Measurements from ENCODE around the gene AHNAK.

Gene AHNAK

DNA sequence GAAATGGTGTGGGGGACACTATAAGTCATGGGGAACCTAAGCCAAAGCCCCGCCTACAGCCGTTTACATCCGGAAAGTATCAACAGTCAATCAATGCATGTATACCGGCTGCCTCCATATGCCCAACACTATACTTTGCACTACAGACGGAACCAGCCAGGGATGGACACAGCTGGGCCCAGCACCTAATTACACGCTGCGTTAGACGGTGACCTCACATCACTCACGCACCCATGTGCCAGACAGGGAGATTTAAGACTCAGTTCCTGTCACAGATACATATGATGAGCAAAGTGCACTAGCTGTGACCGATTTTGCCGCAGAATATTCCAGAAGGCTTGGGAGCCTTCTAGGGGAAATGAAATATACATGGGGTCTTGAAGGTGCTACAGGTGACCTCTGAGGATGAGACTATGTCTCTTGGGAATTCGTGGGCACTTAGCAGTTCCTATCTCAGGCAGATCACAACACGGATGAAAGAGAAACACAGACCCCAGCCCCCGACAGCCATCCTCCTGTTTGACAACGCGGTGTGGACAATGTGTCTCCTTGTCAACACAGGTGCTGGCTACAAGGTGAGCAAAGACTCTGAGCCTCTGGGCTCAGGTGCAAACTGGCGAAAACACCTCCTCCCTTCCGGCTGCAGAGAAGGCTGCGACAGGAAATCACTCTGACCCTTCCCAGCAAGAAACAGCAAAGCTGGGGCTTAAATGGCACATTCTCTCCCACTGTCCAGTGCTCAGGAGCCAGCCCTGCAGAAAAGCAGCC is 8.0 kb downstream of the AHNAK start:
- DNase-seq = no peak

DNA sequence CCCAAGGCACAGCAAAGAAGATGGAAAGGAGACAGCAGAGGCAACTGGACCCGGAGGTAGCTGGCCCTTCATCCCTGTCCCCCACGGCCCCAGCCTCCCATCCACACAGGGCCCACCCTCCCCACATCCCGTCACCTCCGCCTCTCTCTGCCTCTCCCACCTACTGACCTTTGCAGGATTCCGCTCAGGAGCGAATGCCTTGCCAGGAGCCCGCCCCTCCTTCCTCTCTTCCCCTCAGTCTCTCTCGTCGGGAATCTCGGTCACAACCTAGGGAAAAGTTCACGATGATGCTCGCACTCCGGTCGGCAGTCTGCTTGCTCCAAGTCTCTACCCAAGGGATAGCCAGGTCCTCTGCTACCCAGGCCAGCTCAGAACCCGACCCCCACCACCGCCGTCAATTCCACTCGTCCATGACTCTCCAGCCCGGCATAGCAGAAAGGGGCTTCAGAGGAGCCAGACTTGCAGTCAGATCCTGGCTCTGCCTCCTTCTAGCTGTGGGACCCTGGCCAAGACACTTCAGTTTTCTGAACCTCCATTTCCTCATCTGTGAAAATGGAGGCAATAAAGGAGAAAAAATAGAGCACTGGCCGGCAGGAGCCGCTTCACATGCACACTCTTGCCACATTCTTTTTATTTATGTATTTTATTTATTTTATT is 10.2 kb downstream of the AHNAK start:
- DNase-seq = no peak

DNA sequence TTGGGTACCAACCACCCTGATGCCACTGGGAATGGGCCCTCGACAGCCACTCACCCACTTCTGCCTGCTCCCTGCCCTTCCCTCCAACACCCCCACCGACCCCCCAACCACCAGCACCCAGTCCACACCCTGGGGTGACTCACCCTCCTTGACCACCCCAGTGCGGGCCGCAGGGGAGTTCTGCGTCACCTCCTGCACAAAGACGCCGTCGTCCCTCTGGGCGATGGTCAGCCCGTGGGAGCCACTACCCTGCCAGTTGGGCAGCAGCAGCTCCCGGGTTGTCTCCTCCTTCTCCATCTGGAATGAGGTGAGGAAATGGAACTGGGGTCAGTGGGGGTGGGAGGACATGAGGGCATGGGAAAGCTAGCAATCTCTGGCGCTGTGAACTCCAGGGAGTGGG is 10.8 kb downstream of the AHNAK start:
- DNase-seq = no peak

DNA sequence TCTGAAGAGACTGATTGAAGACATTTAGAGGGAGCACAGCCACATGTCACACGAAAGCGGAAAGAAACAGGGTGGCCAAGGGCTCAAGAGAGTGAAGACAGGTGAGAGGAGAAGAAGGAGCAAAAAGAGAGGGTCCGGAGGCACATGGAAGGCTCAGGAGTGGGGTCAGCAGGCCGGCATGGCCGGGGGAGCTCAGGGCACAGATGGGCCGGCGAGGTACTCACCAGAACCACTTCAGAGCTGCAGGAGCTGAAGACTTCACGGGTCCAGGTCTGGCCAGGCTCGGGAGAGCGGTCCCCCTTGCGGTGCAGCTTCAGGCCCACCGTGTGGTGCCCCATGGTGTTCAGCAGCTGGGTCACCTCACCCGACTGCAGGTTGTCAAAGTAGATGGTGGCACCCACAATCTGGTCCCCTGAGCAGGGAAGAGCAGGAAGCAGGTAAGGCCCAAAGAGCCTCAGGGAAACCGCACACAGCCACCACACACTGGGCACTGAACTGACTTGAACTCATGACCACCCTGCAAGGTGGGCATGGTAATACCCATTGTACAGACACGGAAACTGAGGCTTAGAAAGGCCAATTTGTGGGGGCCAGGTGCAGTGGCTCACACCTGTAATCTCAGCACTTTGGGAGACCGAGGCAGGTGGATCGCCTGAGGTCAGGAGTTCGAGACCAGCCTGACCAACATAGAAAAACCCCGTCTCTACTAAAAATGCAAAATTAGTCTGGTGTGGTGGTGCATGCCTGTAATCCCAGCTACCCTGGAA is 11.6 kb downstream of the AHNAK start:
- DNase-seq = no peak

DNA sequence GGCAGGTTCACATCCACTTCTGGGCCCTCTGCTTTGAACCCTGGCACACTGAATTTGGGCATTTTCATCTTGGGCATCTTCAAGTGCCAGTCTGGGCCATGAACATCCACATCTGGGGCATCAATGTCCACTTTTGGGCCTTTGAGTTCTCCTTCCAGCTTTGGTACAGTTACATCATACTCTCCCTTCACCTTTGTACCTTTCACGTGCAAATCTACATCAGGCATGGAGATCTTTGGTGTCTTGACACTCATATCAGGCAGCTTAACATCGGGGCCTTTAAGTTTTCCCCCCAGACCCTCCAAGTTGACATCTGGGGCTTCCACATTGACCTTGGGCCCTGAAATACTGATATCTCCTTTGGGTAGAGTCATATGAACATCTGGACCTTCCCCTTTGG is 14.5 kb downstream of the AHNAK start:
- no peak for DNase-seq

DNA sequence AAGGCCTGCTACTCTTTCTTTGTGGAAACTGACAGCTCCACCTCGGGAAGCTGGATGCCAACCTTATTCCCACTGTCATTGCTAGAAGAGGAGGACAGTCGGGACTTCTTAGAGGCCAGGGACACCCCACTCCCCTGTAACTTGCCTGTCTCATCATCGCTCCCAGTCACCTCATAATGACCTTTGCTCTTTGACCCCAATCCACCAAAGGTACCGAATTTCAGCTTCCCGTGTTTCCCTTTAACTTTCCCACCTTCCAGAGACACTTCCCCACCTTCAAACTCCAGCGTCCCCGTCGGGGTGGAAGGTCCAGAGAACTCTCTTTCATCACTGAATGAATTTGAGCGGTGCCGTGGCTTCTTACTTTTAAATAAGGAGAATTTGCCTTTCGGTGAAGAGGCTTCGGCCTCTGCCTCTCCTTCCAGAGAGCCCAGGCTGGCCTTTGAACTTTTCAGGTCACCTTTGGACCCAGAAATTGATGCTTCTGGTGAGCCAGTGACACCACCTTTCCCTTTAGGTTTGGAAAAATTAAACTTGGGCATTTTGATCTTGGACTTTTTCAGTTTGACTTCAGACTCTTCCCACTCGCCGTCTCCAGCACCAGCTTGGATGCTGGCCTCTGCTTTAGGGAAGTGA is 29.8 kb downstream of the AHNAK start:
- no peak for DNase-seq

DNA sequence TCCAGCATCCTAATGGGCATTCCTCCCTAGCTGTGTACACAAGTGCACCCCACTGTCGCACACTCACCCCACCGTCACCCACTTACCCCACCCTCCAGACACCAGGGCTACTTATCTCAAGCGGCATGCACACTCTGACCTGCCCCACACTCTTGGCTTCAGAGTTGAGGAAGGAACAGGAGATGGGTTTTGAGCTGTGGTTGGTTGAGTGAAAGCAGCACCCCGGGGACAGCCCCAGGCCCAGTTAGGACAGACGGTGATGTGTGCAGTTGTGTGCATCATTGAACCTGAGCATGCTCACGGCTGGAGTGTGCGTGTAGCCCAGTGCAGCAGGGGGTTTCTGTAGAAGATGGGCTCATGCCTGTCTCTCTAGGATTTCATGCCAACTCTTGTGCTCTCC is 32.5 kb downstream of the AHNAK start:
- DNase-seq = no peak

DNA sequence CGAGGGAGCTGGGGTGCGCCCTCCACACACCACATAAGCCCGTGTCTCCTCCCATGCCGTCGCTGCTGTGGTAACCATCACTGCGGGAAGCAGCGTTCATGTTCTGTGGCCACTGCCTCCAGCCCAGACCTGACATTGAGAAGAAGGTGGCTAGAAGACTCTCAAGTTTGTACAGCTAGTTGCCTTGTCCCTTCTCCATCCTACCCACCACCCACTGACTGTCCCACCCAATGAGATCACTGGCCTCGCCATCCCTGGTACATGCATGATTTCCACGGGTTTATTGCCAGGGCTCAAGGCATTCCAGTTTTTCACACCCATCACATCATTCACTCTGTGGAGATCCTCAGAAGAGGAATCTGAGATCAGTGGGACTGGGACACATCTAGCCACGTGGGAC is 33.0 kb downstream of the AHNAK start:
- no peak for DNase-seq

DNA sequence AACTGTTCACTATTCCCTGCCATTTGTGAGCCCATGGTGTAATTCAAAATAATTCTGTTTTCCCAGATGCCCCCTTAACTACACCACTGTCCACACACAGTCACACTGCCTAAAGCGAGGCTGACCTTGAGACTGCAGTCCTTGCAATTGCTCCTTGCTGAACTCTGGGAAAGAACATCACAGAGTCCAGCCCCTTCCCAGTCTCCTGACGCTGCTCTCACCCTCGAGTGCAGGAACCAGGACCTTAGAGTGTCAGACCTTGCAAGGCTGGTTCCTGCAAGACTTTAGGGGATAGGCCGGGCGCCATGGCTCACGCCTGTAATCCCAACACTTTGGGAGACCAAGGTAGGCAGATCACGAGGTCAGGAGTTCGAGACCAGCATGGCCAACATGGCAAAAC is 33.6 kb downstream of the AHNAK start:
- DNase-seq = no peak

DNA sequence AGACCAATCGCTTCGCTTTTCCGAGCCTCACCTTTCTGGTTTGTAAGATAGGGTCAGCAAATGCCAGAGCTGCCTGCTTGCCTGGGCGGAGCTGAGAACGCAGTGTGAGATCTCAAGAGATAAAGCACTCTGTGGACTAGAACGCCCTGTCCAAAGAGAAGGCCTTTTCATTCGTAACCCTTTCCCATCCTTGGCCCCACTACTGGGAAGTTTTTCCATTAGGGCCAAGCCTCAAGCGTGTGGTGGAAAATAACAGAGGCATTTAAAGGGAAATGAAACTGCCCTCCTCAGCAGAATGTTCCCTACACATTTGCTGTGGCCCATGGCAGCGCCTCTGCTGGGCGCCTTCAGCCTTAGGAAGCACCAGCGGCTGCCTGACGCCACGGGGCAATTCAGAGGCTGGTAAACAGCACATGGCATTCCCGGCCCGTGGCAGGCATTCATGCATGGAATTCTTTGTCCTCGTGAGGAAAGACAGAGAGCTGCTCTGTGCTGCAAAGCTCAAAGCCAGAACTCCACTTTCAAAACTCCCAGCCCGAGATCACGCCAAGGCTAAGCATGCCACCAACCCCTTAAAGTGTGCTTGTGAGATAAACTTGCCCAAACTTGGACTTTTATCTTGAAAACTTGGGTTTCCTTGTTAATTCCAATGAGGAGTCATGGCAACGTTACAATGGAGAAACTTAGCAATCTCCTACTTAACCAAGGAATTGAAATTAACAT is 38.1 kb downstream of the AHNAK start:
- DNase-seq = peak in 55 of 58 donors; percentile 16 to 92 (median 75)

DNA sequence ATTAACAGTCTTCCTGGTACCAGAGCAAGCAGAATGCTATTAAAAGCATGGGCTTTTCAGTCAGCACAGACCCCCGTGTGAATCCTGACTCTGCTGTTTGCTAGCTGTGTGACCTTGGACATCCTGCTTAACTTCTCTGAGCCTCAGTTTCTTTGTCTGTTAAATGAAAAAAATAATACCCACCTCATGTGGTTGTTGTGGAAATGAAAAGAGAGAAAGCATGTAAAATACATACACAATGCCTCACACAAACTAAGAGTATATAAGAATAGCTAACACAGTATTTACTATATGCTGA is 39.5 kb downstream of the AHNAK start:
- no peak for DNase-seq

DNA sequence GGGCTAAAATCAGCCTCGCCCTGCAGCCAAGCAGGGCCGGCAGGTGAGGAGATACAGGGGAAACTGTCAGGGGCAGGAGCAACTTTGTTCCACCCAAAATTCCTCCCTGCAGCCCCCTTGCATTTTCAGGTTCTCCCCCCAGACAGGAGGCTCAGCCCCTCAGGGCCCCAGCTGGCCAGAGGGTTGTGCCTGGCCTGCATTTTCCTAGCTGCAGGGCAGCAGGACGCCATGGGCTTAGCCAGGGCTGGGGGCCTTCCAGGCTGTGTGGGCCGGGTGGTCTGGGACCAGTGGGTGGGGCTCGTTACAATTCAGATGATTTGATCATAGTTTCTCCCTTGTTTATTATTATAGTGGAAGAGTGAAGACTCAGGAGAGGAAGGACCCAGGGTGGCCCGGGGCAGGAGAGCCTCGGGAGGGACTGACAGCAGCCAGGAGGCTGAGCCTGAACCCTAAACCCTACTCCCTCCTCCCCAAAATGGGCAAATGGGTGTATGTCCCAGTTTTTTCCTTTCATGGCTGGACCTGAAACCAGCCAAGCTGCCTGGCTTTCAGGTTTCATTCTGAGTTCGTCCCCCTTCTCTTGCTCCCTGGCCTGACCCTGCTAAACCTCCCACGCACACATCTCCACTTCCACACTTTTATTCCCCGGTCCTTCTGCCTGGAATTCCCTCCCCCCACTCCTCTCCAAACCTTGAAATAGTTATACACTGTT is 40.0 kb downstream of the AHNAK start:
- DNase-seq = no peak

DNA sequence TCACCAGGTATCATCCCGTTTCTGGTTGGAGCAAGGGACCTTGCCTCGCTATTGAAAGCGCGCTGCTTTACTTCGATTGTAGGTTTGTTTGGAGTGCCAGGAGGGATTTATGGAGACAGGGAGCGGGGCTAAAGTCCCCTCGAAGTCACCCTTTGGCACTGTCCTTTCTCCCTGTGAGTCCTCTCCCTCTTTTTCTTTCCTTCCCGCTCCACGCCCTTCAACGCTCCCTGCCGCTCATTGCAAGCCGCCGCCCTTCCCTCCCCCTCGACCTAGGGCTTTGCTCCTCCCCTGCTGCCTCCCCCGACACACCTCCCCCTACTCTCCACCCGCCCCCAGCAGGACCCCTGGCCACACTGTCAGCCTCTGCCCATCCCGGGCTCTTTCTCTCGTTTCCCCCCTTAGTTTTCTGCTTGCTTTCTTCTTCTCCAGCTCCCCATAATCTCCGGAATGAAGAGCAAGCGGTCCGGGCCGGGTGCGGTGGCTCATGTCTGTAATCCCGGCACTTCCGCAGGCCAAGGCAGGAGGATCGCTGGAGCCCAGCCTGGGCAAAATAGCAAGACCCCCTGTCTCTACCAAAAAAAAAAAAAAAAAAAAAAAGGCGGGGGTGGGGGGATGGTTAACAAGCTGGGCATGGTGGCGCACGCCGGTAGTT is 41.0 kb downstream of the AHNAK start:
- peak in 2 of 58 donors; percentile 8 to 14 for DNase-seq

DNA sequence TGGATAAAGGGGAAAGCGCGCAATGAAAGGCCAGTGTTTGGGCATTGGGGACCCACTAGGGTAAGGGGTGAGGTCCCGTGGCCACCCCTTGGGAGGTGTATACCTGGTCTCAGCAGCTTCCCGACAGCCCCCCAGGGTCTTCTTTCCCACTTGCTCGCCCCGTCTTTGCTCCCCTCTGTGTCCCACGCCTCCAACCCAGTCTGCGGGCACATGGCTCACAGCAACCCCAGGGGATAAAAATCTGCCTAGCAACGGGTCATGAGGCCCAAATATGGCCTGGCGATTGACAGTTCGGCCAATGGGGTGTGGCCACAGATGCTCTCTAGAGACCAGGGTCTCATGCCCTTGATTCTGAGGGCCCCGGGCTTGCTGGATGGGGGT is 41.6 kb downstream of the AHNAK start:
- peak in 3 of 58 donors; percentile 9 to 17 (median 9) for DNase-seq

DNA sequence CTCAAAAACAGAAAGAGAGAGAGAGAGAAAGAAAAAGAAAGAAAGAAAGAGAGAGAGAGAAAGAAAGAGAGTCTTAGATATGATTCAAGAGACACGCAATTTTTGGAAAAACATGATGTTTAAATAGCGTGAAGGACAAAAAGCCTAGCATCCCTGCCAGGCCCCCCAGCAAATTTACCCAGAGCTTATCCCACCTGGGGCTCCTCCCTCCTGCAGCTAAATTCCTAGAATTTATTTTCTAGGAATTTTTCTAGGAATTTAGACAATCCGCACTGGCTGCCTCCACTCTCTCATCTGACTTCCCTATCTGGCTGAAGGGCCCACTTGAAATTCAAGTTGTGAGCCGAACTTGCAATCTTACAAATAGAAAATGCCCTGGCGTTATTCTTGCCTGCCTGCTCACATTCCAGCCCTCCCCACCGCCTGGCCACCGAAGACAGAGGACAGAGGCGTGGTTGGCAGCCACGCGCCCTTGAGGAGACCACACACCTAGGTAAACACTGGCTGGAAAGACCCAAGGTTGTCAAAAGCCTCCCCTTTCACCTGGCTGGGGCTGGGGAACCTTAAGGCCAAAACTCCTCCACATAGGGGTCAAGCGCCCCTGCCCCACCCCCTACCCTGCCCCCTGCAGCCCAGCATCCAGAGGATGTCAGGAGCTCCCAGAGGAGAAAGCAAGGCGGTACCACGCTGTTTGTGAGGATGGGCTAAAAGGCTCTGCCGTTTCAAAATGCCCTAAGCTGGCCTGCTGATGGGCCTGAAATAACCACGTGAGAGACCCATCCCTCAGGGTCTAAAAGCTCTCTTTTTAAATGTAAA is 42.2 kb downstream of the AHNAK start:
- peak in 1 of 58 donors; percentile 7 for DNase-seq

DNA sequence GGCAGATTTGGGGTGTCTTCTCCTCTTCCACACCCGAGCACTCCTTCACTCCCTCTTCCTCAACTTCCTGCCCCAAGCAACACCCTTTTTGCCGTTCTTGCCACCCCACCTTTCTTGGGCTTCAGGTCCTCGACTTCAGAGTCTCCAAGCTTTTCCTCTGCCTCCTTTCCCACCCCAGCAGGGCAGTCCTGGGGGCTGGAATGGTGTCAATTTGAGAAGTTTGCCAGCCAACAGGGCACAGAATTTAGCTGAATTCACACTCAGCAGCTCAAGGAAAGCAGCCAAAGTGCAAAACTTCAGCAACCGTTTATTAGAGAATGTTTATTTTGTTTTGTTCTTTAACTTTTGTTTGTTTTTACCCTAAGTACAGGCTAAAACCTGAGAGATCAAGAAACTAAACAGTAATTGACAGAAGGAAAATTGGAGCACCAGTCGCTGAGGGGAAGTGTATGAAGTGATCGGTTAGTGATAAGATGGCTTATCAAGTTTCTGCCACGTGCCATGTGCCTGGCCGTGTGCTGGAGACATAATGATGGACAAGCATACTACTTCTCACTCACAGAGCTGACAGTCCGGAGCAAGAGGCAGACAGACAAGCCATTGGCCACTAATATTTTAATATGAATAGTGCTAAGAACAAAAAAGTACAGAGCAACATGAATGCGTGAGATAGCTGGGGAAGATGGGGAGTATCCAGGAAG is 44.4 kb downstream of the AHNAK start:
- peak in 8 of 58 donors; percentile 18 to 63 (median 44) for DNase-seq

DNA sequence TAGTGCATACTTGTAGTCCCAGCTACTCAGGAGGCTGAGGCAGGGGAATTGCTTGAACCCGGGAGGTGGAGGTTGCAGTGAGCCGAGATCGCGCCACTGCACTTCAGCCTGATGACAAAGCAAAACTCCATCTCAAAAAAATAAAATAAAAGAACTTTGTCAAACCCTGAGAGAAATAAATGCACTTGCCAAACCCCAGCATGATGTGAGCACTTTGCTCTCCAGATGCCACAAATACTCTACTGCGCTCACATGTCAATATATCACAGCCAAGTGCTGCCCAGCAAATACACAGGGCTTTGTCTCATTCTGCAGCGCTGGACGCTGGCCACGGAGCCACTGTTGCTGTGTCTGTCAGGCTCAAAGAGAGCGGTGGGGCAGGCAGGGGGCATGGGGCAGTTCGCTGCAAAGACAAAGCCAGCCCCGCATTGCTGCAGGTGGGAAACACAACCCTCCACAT is 45.1 kb downstream of the AHNAK start:
- peak in 56 of 58 donors; percentile 18 to 95 (median 75) for DNase-seq

DNA sequence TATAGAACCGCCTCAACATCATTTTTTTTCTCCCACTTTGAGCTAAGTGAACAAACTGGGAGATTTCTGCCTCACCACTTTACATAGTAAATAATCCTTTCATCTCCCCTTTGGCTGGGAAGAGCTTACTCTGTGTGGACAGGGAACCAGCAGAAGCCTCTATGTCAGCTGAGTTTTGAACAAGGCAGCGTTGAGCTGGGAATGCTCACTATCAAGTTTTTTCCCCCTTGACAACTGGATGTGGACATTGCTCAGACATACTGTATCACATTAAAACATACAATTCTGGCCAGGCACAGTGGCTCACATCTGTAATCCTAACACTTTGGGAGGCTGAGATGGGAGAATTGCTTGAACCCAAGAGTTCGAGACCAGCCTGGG is 46.0 kb downstream of the AHNAK start:
- DNase-seq = no peak
